ENCODE data around the gene TMEM135.
"Not testable (repeated sequence)": the region's sequence is repeated elsewhere in the genome, so short reads cannot be mapped to it uniquely, and the experiment has no call there.

Gene TMEM135

GRCh38 chr11:87258171-87258833 lies 220.6 kb downstream of the TMEM135 start:
- DNase-seq (ENCODE audit: low read depth) = no peak

- no peak for DNase-seq (ENCODE audit: low read depth)
These were observed 222.0 kb downstream of the TMEM135 start for GRCh38 chr11:87259736-87260135.

- DNase-seq (ENCODE audit: low read depth) = no peak
These were observed 223.1 kb downstream of the TMEM135 start for GRCh38 chr11:87260811-87261210.

GRCh38 chr11:87263264-87263838 lies 225.6 kb downstream of the TMEM135 start:
- no peak for DNase-seq (ENCODE audit: low read depth)

GRCh38 chr11:87263979-87264378 lies 226.2 kb downstream of the TMEM135 start:
- DNase-seq (ENCODE audit: low read depth) = no peak

GRCh38 chr11:87265132-87265531 lies 227.4 kb downstream of the TMEM135 start:
- DNase-seq (ENCODE audit: low read depth) = no peak

GRCh38 chr11:87265979-87266378 lies 228.2 kb downstream of the TMEM135 start:
- no peak for DNase-seq (ENCODE audit: low read depth)

GRCh38 chr11:87266751-87267150 lies 229.0 kb downstream of the TMEM135 start:
- DNase-seq (ENCODE audit: low read depth) = no peak

- DNase-seq (ENCODE audit: low read depth) = not testable (repeated sequence)
These were observed 234.2 kb downstream of the TMEM135 start for GRCh38 chr11:87271951-87272350.

GRCh38 chr11:87275176-87275575 lies 237.4 kb downstream of the TMEM135 start:
- DNase-seq (ENCODE audit: low read depth) = no peak

GRCh38 chr11:87280143-87280542 lies 242.4 kb downstream of the TMEM135 start:
- DNase-seq (ENCODE audit: low read depth) = no peak

GRCh38 chr11:87281496-87281895 lies 243.8 kb downstream of the TMEM135 start:
- no peak for DNase-seq (ENCODE audit: low read depth)

GRCh38 chr11:87284306-87284705 lies 246.6 kb downstream of the TMEM135 start:
- DNase-seq (ENCODE audit: low read depth) = no peak

GRCh38 chr11:87285674-87286073 lies 247.9 kb downstream of the TMEM135 start:
- DNase-seq (ENCODE audit: low read depth) = not testable (repeated sequence)

- no peak for DNase-seq (ENCODE audit: low read depth)
These were observed 248.6 kb downstream of the TMEM135 start for GRCh38 chr11:87286338-87286737.

GRCh38 chr11:87290304-87290922 lies 252.7 kb downstream of the TMEM135 start:
- no peak for DNase-seq (ENCODE audit: low read depth)

GRCh38 chr11:87292598-87292997 lies 254.9 kb downstream of the TMEM135 start:
- DNase-seq (ENCODE audit: low read depth) = no peak

GRCh38 chr11:87295237-87295636 lies 257.5 kb downstream of the TMEM135 start:
- no peak for DNase-seq (ENCODE audit: low read depth)

GRCh38 chr11:87296627-87297026 lies 258.9 kb downstream of the TMEM135 start:
- DNase-seq (ENCODE audit: low read depth) = no peak

GRCh38 chr11:87298155-87298554 lies 260.4 kb downstream of the TMEM135 start:
- no peak for DNase-seq (ENCODE audit: low read depth)

- DNase-seq (ENCODE audit: low read depth) = no peak
These were observed 261.3 kb downstream of the TMEM135 start for GRCh38 chr11:87299041-87299481.

GRCh38 chr11:87300640-87301380 lies 263.1 kb downstream of the TMEM135 start:
- DNase-seq (ENCODE audit: low read depth) = no peak
